Ishikawa (cell line): Measurements from ENCODE around the gene SFRP2.

ENCODE experiments used
- CEBPB ChIP-seq: IDR thresholded peaks from 2 replicates; pipeline ENCODE4 v1.6.1; 2012
- CREB1 ChIP-seq: IDR thresholded peaks from 2 replicates; pipeline ENCODE4 v1.6.1; 2012; ENCODE audit warnings: low read depth
- EGR1 ChIP-seq: IDR thresholded peaks from 2 replicates; pipeline ENCODE4 v1.6.1; 2012
- EP300 ChIP-seq: IDR thresholded peaks from 2 replicates; pipeline ENCODE4 v1.6.1; 2012; ENCODE audit warnings: borderline replicate concordance
- FOXM1 ChIP-seq: IDR thresholded peaks from 2 replicates; pipeline ENCODE4 v1.6.1; 2012; ENCODE audit warnings: low read depth, borderline replicate concordance
- MAX ChIP-seq: IDR thresholded peaks from 2 replicates; pipeline ENCODE4 v1.6.1; 2012
- NFIC ChIP-seq: IDR thresholded peaks from 2 replicates; pipeline ENCODE4 v1.6.1; 2012
- RAD21 ChIP-seq: IDR thresholded peaks from 2 replicates; pipeline ENCODE4 v1.6.1; 2012; ENCODE audit warnings: low read depth
- TAF1 ChIP-seq: IDR thresholded peaks from 2 replicates; pipeline ENCODE4 v1.6.1; 2012; ENCODE audit warnings: low read depth, mild to moderate bottlenecking
- TCF12 ChIP-seq: IDR thresholded peaks from 2 replicates; pipeline ENCODE4 v1.6.1; 2012; ENCODE audit warnings: low read depth
- TEAD4 ChIP-seq: IDR thresholded peaks from 2 replicates; pipeline ENCODE4 v1.6.1; 2012
- YY1 ChIP-seq: IDR thresholded peaks from 2 replicates; pipeline ENCODE4 v1.6.1; 2012; ENCODE audit warnings: low read depth
- ZBTB7A ChIP-seq: IDR thresholded peaks from 2 replicates; pipeline ENCODE4 v1.6.1; 2012; ENCODE audit warnings: low read depth
- TF ChIP-seq, protein P1 (sequence below): IDR thresholded peaks from 2 replicates; pipeline ENCODE4 v1.6.1; 2012; ENCODE audit warnings: low read depth, mild to moderate bottlenecking
- TF ChIP-seq, protein P2 (sequence below): IDR thresholded peaks from 2 replicates; pipeline ENCODE4 v1.6.1; 2012

Gene SFRP2

GRCh38 chr4:153765894-153766293, 23.0 kb downstream of the SFRP2 start:
- no peak for TF ChIP-seq CEBPB
- no peak for TF ChIP-seq YY1
- TF ChIP-seq MAX: no peak
- no peak for TF ChIP-seq NFIC
- TF ChIP-seq TCF12: no peak
- TF ChIP-seq EP300: no peak
- no peak for TF ChIP-seq EGR1
- TF ChIP-seq RAD21: no peak
- TF ChIP-seq, protein P1, sequence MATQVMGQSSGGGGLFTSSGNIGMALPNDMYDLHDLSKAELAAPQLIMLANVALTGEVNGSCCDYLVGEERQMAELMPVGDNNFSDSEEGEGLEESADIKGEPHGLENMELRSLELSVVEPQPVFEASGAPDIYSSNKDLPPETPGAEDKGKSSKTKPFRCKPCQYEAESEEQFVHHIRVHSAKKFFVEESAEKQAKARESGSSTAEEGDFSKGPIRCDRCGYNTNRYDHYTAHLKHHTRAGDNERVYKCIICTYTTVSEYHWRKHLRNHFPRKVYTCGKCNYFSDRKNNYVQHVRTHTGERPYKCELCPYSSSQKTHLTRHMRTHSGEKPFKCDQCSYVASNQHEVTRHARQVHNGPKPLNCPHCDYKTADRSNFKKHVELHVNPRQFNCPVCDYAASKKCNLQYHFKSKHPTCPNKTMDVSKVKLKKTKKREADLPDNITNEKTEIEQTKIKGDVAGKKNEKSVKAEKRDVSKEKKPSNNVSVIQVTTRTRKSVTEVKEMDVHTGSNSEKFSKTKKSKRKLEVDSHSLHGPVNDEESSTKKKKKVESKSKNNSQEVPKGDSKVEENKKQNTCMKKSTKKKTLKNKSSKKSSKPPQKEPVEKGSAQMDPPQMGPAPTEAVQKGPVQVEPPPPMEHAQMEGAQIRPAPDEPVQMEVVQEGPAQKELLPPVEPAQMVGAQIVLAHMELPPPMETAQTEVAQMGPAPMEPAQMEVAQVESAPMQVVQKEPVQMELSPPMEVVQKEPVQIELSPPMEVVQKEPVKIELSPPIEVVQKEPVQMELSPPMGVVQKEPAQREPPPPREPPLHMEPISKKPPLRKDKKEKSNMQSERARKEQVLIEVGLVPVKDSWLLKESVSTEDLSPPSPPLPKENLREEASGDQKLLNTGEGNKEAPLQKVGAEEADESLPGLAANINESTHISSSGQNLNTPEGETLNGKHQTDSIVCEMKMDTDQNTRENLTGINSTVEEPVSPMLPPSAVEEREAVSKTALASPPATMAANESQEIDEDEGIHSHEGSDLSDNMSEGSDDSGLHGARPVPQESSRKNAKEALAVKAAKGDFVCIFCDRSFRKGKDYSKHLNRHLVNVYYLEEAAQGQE: no peak
- TF ChIP-seq ZBTB7A: no peak
- TF ChIP-seq, protein P2, sequence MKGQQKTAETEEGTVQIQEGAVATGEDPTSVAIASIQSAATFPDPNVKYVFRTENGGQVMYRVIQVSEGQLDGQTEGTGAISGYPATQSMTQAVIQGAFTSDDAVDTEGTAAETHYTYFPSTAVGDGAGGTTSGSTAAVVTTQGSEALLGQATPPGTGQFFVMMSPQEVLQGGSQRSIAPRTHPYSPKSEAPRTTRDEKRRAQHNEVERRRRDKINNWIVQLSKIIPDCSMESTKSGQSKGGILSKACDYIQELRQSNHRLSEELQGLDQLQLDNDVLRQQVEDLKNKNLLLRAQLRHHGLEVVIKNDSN: no peak
- TF ChIP-seq FOXM1: no peak
- TF ChIP-seq TAF1: no peak
- TF ChIP-seq CREB1: no peak
- no peak for TF ChIP-seq TEAD4

- TF ChIP-seq, protein P2: no peak
- TF ChIP-seq EGR1 (no peak), CEBPB (no peak), TCF12 (no peak), CREB1 (no peak), ZBTB7A (no peak), RAD21 (no peak), NFIC (no peak), MAX (no peak), YY1 (no peak), TEAD4 (no peak), EP300 (no peak), FOXM1 (no peak), TAF1 (no peak)
- TF ChIP-seq, protein P1: no peak
These were observed 24.1 kb downstream of the SFRP2 start for GRCh38 chr4:153764601-153765368.

DNA sequence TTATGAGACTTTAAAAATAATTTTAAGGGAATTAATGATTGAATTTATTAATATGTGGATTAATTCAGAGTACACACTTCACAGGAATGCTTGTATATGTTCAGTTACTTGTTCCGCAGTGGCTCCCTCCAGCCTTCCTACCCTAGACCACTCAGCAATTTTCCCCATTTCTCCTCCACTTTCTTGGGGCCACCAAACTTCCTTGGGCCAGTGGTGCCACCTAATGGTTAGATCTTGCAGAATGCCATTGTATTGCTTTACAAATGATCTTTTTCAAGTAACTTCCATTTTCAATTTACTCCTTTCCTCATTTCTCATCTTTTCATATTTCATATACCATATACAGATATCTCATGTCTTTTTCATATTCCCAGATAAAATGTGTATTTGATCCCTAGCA, 25.5 kb downstream of the SFRP2 start:
- no peak for TF ChIP-seq EGR1
- TF ChIP-seq, protein P2: no peak
- TF ChIP-seq RAD21: peak; percentile 51
- TF ChIP-seq, protein P1: no peak
- no peak for TF ChIP-seq TEAD4
- TF ChIP-seq TAF1: no peak
- TF ChIP-seq YY1: no peak
